Activated naive CD4-positive, alpha-beta T cell treated with Interleukin-2 at 50 U/mL for 16 hours (primary cell): ENCODE data around the gene DTD1.

Experiments used
- DNase-seq: peaks from one replicate; pipeline ENCODE4 v3.0.0-alpha.2; 2020

Gene DTD1

GRCh38 chr20:18621004-18621403, 33.1 kb downstream of the DTD1 start:
- no peak for DNase-seq

GRCh38 chr20:18623156-18623910, 35.5 kb downstream of the DTD1 start:
- DNase-seq, result no peak

GRCh38 chr20:18624948-18625347, 37.1 kb downstream of the DTD1 start:
- DNase-seq, result no peak

- DNase-seq, result no peak
Observed at GRCh38 chr20:18625907-18626655, 38.2 kb downstream of the DTD1 start.

- DNase-seq, result no peak
Observed at GRCh38 chr20:18628330-18628920, 40.6 kb downstream of the DTD1 start.

- peak; percentile 43 for DNase-seq
Observed at GRCh38 chr20:18632196-18632789, 44.4 kb downstream of the DTD1 start.

- DNase-seq, result no peak
Observed at GRCh38 chr20:18633411-18633810, 45.6 kb downstream of the DTD1 start.

GRCh38 chr20:18634501-18634900, 46.6 kb downstream of the DTD1 start:
- no peak for DNase-seq

- DNase-seq, result no peak
Observed at GRCh38 chr20:18635380-18635779, 47.5 kb downstream of the DTD1 start.

GRCh38 chr20:18637224-18637623, 49.4 kb downstream of the DTD1 start:
- no peak for DNase-seq

- DNase-seq, result no peak
Observed at GRCh38 chr20:18638768-18639167, 50.9 kb downstream of the DTD1 start.

- no peak for DNase-seq
Observed at GRCh38 chr20:18639501-18639979, 51.7 kb downstream of the DTD1 start.

GRCh38 chr20:18645196-18645745, 57.4 kb downstream of the DTD1 start:
- no peak for DNase-seq

GRCh38 chr20:18645851-18646250, 58.0 kb downstream of the DTD1 start:
- no peak for DNase-seq

- no peak for DNase-seq
Observed at GRCh38 chr20:18647777-18648176, 59.9 kb downstream of the DTD1 start.

- no peak for DNase-seq
Observed at GRCh38 chr20:18650224-18650623, 62.4 kb downstream of the DTD1 start.

- DNase-seq, result no peak
Observed at GRCh38 chr20:18653736-18654447, 66.0 kb downstream of the DTD1 start.

- no peak for DNase-seq
Observed at GRCh38 chr20:18654448-18654773, 66.6 kb downstream of the DTD1 start.

GRCh38 chr20:18657575-18657974, 69.7 kb downstream of the DTD1 start:
- no peak for DNase-seq

GRCh38 chr20:18662279-18663040, 74.6 kb downstream of the DTD1 start:
- no peak for DNase-seq

- no peak for DNase-seq
Observed at GRCh38 chr20:18663932-18664331, 76.1 kb downstream of the DTD1 start.

- no peak for DNase-seq
Observed at GRCh38 chr20:18665135-18665534, 77.3 kb downstream of the DTD1 start.
